Osteoblast (primary cell): ENCODE results near the gene MCM5. TPM values are rescaled to one million over a fixed set of nuclear protein-coding genes. Genes with fewer than 3 reads are reported as not detected.
A peak's percentile ranks its signal among the peaks of the same experiment; 100 is the strongest.

Experiments used
- DNase-seq: peaks from one replicate; pipeline ENCODE4 v3.0.0; 2011; ENCODE audit warnings: low spot score, mixed read lengths; ENCODE audit not compliant: insufficient read length; ENCODE audit errors: missing footprints
- H2AFZ ChIP-seq: 2 replicates; pipeline ENCODE4 v1.6.0; 2011; ENCODE audit warnings: mild to moderate bottlenecking, low read length
- H3K27ac ChIP-seq: 2 replicates; pipeline ENCODE4 v1.5.1; 2011; ENCODE audit warnings: mild to moderate bottlenecking, low read depth, low read length, moderate library complexity
- H3K27me3 ChIP-seq: 2 replicates; pipeline ENCODE4 v1.6.0; 2012; ENCODE audit warnings: mild to moderate bottlenecking, control low read depth, inconsistent platforms, low read length, moderate library complexity; ENCODE audit not compliant: insufficient read depth
- H3K36me3 ChIP-seq: 2 replicates; pipeline ENCODE4 v1.5.1; 2011; ENCODE audit warnings: mild to moderate bottlenecking, low read length, control low read depth, moderate library complexity; ENCODE audit not compliant: insufficient read depth
- H3K4me1 ChIP-seq: 2 replicates; pipeline ENCODE4 v1.5.1; 2011; ENCODE audit warnings: mild to moderate bottlenecking, low read length, control low read depth, moderate library complexity; ENCODE audit not compliant: insufficient read depth
- H3K4me2 ChIP-seq: 2 replicates; pipeline ENCODE4 v1.6.0; 2011; ENCODE audit warnings: mild to moderate bottlenecking, low read length; ENCODE audit not compliant: insufficient read depth
- H3K4me3 ChIP-seq: fragments of 200-600 bp; sonication (generic); 3 replicates; pipeline ENCODE4 v1.5.1; 2012; ENCODE audit warnings: mild to moderate bottlenecking, low read length, inconsistent platforms; ENCODE audit not compliant: insufficient read depth
- H3K79me2 ChIP-seq: 2 replicates; pipeline ENCODE4 v1.6.0; 2012; ENCODE audit warnings: mild to moderate bottlenecking, low read length, control low read depth, inconsistent platforms; ENCODE audit not compliant: insufficient read depth
- H3K9me3 ChIP-seq: 2 replicates; pipeline ENCODE4 v1.5.1; 2011; ENCODE audit warnings: low read depth, low read length, control low read depth
- H4K20me1 ChIP-seq: 2 replicates; pipeline ENCODE4 v1.6.0; 2012; ENCODE audit warnings: mild to moderate bottlenecking, low read length, control low read depth; ENCODE audit not compliant: insufficient read depth
- total RNA-seq: library from RNA; depleted of rRNA; stranded (reverse); fragments of >200 nt; gene quantifications from 2 replicates; pipeline ENCODE4 v1.2.3, GENCODE V29; 2012
- TF ChIP-seq, protein P1 (sequence below): IDR thresholded peaks from 2 replicates; pipeline ENCODE4 v1.5.1; 2011; ENCODE audit warnings: mild to moderate bottlenecking, low read depth, low read length, moderate library complexity; ENCODE audit errors: extremely low read depth

MCM5 gene
- total RNA-seq, 1 donor: 12.7 TPM

DNA sequence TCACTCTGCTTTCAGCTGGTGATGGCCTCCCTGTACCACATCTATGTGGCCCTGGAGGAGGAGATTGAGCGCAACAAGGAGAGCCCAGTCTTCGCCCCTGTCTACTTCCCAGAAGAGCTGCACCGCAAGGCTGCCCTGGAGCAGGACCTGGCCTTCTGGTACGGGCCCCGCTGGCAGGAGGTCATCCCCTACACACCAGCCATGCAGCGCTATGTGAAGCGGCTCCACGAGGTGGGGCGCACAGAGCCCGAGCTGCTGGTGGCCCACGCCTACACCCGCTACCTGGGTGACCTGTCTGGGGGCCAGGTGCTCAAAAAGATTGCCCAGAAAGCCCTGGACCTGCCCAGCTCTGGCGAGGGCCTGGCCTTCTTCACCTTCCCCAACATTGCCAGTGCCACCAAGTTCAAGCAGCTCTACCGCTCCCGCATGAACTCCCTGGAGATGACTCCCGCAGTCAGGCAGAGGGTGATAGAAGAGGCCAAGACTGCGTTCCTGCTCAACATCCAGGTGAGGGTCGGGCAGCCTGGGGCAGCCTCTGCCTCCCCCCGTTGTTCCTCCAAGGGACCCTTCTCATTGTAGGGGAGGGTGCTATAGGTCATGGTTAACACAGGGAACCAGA is 13.2 kb upstream of the MCM5 start:
- Histone ChIP-seq H3K4me3 (no peak overlapping the region), H3K36me3 (peaks cover 67% of the 10 kb centered on the region), H3K27ac (no peak overlapping the region), H4K20me1 (peaks cover 4% of the 10 kb centered on the region), H3K9me3 (no peaks in the 10 kb centered on the region), H2AFZ (no peak overlapping the region), H3K27me3 (no peaks in the 10 kb centered on the region), H3K4me1 (peaks cover 12% of the 10 kb centered on the region), H3K4me2 (no peak overlapping the region), H3K79me2 (peaks cover 32% of the 10 kb centered on the region)
- TF ChIP-seq, protein P1, sequence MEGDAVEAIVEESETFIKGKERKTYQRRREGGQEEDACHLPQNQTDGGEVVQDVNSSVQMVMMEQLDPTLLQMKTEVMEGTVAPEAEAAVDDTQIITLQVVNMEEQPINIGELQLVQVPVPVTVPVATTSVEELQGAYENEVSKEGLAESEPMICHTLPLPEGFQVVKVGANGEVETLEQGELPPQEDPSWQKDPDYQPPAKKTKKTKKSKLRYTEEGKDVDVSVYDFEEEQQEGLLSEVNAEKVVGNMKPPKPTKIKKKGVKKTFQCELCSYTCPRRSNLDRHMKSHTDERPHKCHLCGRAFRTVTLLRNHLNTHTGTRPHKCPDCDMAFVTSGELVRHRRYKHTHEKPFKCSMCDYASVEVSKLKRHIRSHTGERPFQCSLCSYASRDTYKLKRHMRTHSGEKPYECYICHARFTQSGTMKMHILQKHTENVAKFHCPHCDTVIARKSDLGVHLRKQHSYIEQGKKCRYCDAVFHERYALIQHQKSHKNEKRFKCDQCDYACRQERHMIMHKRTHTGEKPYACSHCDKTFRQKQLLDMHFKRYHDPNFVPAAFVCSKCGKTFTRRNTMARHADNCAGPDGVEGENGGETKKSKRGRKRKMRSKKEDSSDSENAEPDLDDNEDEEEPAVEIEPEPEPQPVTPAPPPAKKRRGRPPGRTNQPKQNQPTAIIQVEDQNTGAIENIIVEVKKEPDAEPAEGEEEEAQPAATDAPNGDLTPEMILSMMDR: no peak
- peak; percentile 53 for DNase-seq

DNA sequence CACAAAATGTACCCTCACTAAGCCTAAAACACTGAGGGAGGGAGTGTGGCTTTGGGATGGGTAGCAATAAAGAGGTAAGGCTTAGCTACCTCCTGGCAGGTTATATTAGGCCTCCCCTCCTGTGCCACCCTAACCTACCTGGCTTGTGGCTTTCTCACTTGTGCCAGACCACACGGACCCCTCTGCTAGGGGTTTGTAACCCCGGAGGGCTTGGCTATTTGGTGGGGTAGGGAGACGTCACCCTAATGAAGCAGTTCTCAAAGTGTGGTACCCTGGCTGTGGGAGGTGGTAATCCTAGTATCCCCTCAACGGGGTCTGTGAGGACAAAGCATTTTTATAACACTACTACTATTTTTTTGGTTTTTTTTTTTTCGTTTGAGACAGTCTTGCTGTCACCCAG is 9.0 kb upstream of the MCM5 start:
- H3K36me3 ChIP-seq: peaks cover 68% of the 10 kb centered on the region
- peaks cover 7% of the 10 kb centered on the region for H3K4me1 ChIP-seq
- H3K4me3 ChIP-seq: no peak overlapping the region
- peaks cover 2% of the 10 kb centered on the region for H3K79me2 ChIP-seq
- no peak for DNase-seq
- TF ChIP-seq, protein P1: no peak
- H3K27ac ChIP-seq: no peak overlapping the region
- H2AFZ ChIP-seq: no peak overlapping the region
- no peaks in the 10 kb centered on the region for H3K27me3 ChIP-seq
- H4K20me1 ChIP-seq: no peaks in the 10 kb centered on the region
- H3K4me2 ChIP-seq: no peak overlapping the region
- H3K9me3 ChIP-seq: no peaks in the 10 kb centered on the region

DNA sequence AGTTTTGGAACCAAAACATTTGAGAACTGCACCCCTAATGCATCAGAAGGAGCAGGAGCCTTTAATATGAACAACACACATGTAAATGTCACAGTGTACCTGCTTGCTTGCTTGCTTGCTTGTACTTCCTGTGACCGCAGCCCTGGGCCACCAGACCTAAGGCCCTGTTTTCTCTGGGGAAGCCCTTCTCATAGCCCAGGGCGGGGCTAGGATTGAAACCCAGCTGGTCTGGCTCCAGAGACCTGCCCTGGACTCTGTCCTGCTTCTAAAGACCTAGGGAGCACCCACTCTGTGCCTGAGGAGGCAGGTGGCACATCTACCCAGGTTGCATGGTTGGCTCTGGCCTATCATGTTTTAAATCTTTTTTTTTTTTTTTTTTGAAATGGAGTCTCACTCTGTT is 7.6 kb upstream of the MCM5 start:
- Histone ChIP-seq H2AFZ (no peak overlapping the region), H3K9me3 (no peaks in the 10 kb centered on the region), H4K20me1 (no peaks in the 10 kb centered on the region), H3K27me3 (no peaks in the 10 kb centered on the region), H3K27ac (no peak overlapping the region), H3K79me2 (peaks cover 2% of the 10 kb centered on the region), H3K4me1 (peaks cover 7% of the 10 kb centered on the region), H3K4me3 (no peak overlapping the region), H3K36me3 (peaks cover 55% of the 10 kb centered on the region), H3K4me2 (no peak overlapping the region)
- DNase-seq: no peak
- TF ChIP-seq, protein P1: no peak

DNA sequence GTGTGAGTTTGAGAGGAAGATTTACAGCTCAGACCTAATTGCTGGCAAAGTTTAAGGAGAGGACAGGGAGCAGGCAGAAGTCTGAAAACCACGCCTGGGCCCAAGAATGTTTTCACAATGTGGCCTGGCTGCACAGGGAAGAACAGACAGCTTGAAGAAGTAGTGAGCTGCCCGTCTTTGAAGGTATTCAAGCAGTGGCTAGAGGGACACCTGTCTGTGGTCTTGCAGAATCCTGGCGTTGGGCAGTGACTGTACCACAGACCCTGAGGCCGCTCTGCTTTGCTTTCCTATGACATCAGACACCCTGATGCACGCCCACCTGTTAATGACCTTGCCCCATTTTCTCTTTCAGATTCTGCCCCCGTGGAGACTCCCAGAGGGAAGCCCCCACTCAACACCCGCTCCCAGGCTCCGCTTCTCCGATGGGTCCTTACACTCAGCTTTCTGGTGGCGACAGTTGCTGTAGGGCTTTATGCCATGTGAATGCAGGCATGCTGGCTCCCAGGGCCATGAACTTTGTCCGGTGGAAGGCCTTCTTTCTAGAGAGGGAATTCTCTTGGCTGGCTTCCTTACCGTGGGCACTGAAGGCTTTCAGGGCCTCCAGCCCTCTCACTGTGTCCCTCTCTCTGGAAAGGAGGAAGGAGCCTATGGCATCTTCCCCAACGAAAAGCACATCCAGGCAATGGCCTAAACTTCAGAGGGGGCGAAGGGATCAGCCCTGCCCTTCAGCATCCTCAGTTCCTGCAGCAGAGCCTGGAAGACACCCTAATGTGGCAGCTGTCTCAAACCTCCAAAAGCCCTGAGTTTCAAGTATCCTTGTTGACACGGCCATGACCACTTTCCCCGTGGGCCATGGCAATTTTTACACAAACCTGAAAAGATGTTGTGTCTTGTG is 6.6 kb upstream of the MCM5 start:
- no peak overlapping the region for H3K4me3 ChIP-seq
- H4K20me1 ChIP-seq: no peaks in the 10 kb centered on the region
- H3K36me3 ChIP-seq: peaks cover 45% of the 10 kb centered on the region
- peaks cover 2% of the 10 kb centered on the region for H3K79me2 ChIP-seq
- no peak overlapping the region for H3K27ac ChIP-seq
- no peak overlapping the region for H3K4me2 ChIP-seq
- peaks cover 7% of the 10 kb centered on the region for H3K4me1 ChIP-seq
- DNase-seq: peak; percentile 29
- TF ChIP-seq, protein P1: no peak
- H2AFZ ChIP-seq: peak overlapping the region; percentile 7
- H3K27me3 ChIP-seq: no peaks in the 10 kb centered on the region
- H3K9me3 ChIP-seq: no peaks in the 10 kb centered on the region
